ENCODE data around the gene STOX2.

DNA sequence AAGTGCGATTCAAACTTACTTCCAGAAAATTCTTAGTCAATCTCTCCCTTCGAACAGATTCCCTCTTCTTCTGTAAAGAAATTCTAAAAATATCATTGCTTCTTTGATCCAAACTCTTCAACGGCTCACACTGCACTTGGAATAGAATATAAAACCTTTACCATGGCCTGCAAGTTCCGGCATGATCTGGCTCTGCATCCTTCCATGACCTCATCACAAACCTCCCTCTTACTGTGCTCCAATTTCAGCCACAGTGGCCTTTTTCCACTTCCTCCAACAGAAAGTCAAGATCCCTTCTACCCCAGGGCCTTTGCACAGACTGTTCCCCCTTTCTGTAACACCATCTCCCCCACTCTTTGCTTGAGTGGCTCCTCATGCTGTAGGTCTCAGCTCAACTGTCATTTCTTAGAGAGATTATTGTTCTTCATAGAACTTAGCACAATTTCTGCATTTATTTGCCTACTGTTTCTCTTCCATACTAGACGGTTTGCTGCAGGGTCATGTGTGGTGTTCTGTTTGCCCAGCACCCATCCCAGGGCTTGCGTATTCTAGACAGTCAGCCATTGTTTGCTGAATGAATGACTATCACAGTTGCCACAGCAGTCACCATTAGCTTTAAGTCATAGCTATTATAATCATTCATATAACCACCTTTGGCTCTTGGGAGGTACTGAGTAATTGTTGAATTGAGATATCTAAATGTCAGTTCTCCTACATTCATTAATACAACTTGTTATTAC is 1.9 kb upstream of the STOX2 start:
- TF ChIP-seq, protein P1, sequence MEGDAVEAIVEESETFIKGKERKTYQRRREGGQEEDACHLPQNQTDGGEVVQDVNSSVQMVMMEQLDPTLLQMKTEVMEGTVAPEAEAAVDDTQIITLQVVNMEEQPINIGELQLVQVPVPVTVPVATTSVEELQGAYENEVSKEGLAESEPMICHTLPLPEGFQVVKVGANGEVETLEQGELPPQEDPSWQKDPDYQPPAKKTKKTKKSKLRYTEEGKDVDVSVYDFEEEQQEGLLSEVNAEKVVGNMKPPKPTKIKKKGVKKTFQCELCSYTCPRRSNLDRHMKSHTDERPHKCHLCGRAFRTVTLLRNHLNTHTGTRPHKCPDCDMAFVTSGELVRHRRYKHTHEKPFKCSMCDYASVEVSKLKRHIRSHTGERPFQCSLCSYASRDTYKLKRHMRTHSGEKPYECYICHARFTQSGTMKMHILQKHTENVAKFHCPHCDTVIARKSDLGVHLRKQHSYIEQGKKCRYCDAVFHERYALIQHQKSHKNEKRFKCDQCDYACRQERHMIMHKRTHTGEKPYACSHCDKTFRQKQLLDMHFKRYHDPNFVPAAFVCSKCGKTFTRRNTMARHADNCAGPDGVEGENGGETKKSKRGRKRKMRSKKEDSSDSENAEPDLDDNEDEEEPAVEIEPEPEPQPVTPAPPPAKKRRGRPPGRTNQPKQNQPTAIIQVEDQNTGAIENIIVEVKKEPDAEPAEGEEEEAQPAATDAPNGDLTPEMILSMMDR (conservative IDR thresholded peaks at IDR 0.05): no peak
- no peak for TF ChIP-seq ZFX (IDR thresholded peaks at IDR 0.05)

All from C4-2B (cell line).